Measurements from ENCODE around the gene SLC27A3. TPM values are rescaled to one million over a fixed set of nuclear protein-coding genes. Genes with fewer than 3 reads are reported as not detected.

The SLC27A3 gene

DNA sequence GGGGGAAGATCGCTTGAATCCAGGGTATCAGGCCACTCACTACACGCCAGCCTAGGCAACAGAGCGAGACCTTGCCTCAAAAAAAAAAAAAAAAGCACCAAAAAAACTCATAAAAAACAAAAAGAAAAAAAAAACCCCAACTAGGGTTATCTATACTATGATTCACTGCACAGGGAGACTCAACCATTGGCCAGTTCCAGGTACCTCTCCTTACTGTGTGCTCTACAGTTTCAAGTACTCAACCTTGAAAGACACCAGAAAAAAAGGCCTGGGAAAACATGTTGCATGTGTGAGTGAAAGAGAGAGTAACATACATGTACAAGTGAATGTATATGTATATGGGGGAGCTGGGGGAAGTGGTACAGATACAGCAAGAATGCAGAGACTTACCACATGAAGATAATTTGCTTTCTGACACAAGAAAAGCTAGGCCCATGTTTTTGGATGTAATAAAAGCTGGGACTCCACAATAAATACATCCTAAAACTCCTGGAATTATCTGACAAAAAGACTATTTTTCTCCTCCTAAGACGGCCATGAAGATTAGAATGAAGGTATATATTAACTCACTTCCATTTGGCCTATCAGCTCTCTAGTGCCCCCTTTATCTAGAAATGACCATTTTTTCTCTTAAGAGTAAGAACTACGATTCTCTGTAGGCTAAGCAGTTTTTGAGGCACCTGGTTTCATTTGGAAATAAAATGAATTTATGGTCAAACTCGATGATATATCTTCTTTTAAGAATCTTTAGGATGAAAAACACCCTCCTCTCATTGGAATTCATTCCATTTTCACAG lies 52.2 kb downstream of the SLC27A3 start:
- H3K14ac ChIP-seq (ENCODE audit: low read length) = no peak overlapping the region
- H3K4me1 ChIP-seq (ENCODE audit: control insufficient read depth in 2 of 2, insufficient read depth in 1 of 2, low read depth in 1 of 2, low read length in 2 of 2) = no peaks in the 10 kb centered on the region
- H3K27me3 ChIP-seq (ENCODE audit: control insufficient read depth in 3 of 3, insufficient read depth in 3 of 3, low read depth in 1 of 3, low read length in 3 of 3) = no peaks in the 10 kb centered on the region
- H3K9ac ChIP-seq (ENCODE audit: low read depth, low read length, poor library complexity) = no peak overlapping the region
- H2AK5ac ChIP-seq (ENCODE audit: low read depth, low read length) = no peak overlapping the region
- WGBS, 2 donors (ENCODE audit: extremely low coverage in 2 of 2, insufficient read length in 2 of 2, insufficient replicate concordance in 1 of 2) = no CpG with 5 or more reads among the region's 6 CpGs
- no peak overlapping the region for H2BK12ac ChIP-seq (ENCODE audit: low read length)
- no peak overlapping the region for H3K4me2 ChIP-seq (ENCODE audit: insufficient read depth, low read length, poor library complexity, severe bottlenecking)
- H4K91ac ChIP-seq (ENCODE audit: low read depth, low read length, poor library complexity) = no peak overlapping the region
- H2BK120ac ChIP-seq (ENCODE audit: low read depth, low read length) = no peak overlapping the region
- H3K18ac ChIP-seq (ENCODE audit: low read length) = no peak overlapping the region
- H2BK5ac ChIP-seq (ENCODE audit: low read length) = no peak overlapping the region
- H2BK15ac ChIP-seq (ENCODE audit: low read length) = no peak overlapping the region
- H2AFZ ChIP-seq (ENCODE audit: low read length) = no peak overlapping the region
- DNase-seq (ENCODE audit: low spot score) = no peak
- H3K4ac ChIP-seq (ENCODE audit: low read length) = no peak overlapping the region
- H3K36me3 ChIP-seq (replicated peaks in 1 of 2; ENCODE audit: control insufficient read depth in 2 of 2, insufficient read depth in 2 of 2, low read length in 2 of 2) = peaks cover 15 to 58% of the 10 kb centered on the region in 2 donors
- no peak overlapping the region for H3K4me3 ChIP-seq (ENCODE audit: low read length in 2 of 2)
- H3K27ac ChIP-seq (replicated peaks; ENCODE audit: low read length) = no peak overlapping the region
- no peaks in the 10 kb centered on the region for H3K9me3 ChIP-seq (replicated peaks in 1 of 2; ENCODE audit: control insufficient read depth in 2 of 2, insufficient read depth in 1 of 2, low read depth in 1 of 2, low read length in 2 of 2)
- H4K8ac ChIP-seq (ENCODE audit: low read depth, low read length) = no peak overlapping the region
- no peak overlapping the region for H3K23ac ChIP-seq (ENCODE audit: low read depth, low read length, poor library complexity)
- H3K79me1 ChIP-seq (ENCODE audit: low read depth, low read length) = no peaks in the 10 kb centered on the region

Small RNA genes within 50 kb of the gene (small RNA-seq; reads per million reads assigned to genes)
- not detected for gene RF00019 (ENCODE audit: insufficient read depth)
